HPDE6-E6E7 (cell line): ENCODE results near the gene CFAP300.

Experiments used
- DNase-seq: peaks from one replicate; pipeline ENCODE4 v3.0.0; 2011; ENCODE audit warnings: missing footprints; ENCODE audit errors: extremely low spot score

The CFAP300 gene

DNA sequence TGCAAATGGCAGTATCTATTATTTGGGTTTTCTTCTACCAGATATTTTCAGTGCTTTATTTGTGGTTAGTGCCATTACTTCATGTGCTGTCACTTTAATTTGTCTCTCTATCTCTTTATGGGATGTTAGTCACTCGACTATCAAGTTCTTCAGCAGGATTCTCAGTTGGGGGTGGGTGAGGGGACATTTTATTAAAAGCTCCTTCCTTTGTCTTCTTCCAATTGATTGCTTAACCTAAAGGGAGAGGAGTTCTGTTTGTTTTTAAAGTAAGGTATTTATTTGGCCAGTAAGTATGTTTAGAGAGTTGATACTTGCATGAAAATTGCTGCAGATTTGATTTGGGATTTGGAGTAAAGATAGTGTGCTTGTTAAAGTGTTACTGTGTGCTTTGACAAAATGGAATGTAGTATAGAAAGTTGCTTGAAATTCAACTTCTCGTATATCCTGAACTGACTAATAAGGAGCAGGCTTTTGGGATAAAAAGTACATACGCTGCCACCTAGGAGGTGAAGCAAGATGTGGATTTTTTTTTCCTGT is 73.3 kb downstream of the CFAP300 start:
- no peak for DNase-seq

- no peak for DNase-seq
Measured at GRCh38 chr11:102121329-102121728, 74.1 kb downstream of the CFAP300 start.
